ENCODE results near the gene MGAT4A. TPM values are rescaled to one million over a fixed set of nuclear protein-coding genes. Genes with fewer than 3 reads are reported as not detected.
"Not testable (repeated sequence)": the region's sequence is repeated elsewhere in the genome, so short reads cannot be mapped to it uniquely, and the experiment has no call there.

MGAT4A gene
- total and polyA plus RNA-seq, 2 donors, result 24.4 to 42.9 TPM

- H3K27me3 ChIP-seq (ENCODE audit: control insufficient read depth in 2 of 2, insufficient read depth in 1 of 2, low read length in 1 of 2); H3K9me3 ChIP-seq (ENCODE audit: control insufficient read depth in 2 of 2, insufficient read depth in 1 of 2, low read length in 1 of 2): not testable (repeated sequence)
- peak overlapping the region in 1 of 2 donors; percentile 55 for H3K27ac ChIP-seq (ENCODE audit: low read depth in 1 of 2, low read length in 1 of 2)
- WGBS, result 65% methylated on average over 5 of the region's 5 CpGs
- peak in 1 of 9 donors; percentile 67 for DNase-seq (ENCODE audit: low read depth in 6 of 9, low spot score in 9 of 9)
- peaks cover 18 to 22% of the 10 kb centered on the region in 2 donors for H3K4me1 ChIP-seq (ENCODE audit: control insufficient read depth in 2 of 2, insufficient read depth in 2 of 2, low read length in 2 of 2)
- H3K36me3 ChIP-seq (ENCODE audit: control insufficient read depth in 2 of 2, insufficient read depth in 2 of 2, low read length in 1 of 2), result peaks cover 10 to 23% of the 10 kb centered on the region in 2 donors
- H3K4me3 ChIP-seq (ENCODE audit: low read length in 2 of 2), result peak overlapping the region in 1 of 2 donors; percentile 7
These were observed 2.7 kb downstream of the MGAT4A start for GRCh38 chr2:98728088-98728718.

- no peaks in the 10 kb centered on the region for H3K27me3 ChIP-seq (ENCODE audit: control insufficient read depth in 2 of 2, insufficient read depth in 1 of 2, low read length in 1 of 2)
- no peaks in the 10 kb centered on the region for H3K9me3 ChIP-seq (ENCODE audit: control insufficient read depth in 2 of 2, insufficient read depth in 1 of 2, low read length in 1 of 2)
- H3K36me3 ChIP-seq (ENCODE audit: control insufficient read depth in 2 of 2, insufficient read depth in 2 of 2, low read length in 1 of 2), result peaks cover 15 to 28% of the 10 kb centered on the region in 2 donors
- 31% methylated on average over 5 of the region's 5 CpGs for WGBS
- H3K4me1 ChIP-seq (ENCODE audit: control insufficient read depth in 2 of 2, insufficient read depth in 2 of 2, low read length in 2 of 2), result peaks cover 18 to 19% of the 10 kb centered on the region in 2 donors
- H3K4me3 ChIP-seq (ENCODE audit: low read length in 2 of 2), result peak overlapping the region in 1 of 2 donors; percentile 7
- no peak for DNase-seq (ENCODE audit: low read depth in 6 of 9, low spot score in 9 of 9)
- H3K27ac ChIP-seq (ENCODE audit: low read depth in 1 of 2, low read length in 1 of 2), result peak overlapping the region in 1 of 2 donors; percentile 55
These were observed 3.4 kb downstream of the MGAT4A start for GRCh38 chr2:98727369-98728087.

GRCh38 chr2:98726735-98727368 lies 4.1 kb downstream of the MGAT4A start:
- Histone ChIP-seq H3K27me3 (ENCODE audit: control insufficient read depth in 2 of 2, insufficient read depth in 1 of 2, low read length in 1 of 2) (no peaks in the 10 kb centered on the region), H3K4me3 (ENCODE audit: low read length in 2 of 2) (no peak overlapping the region), H3K27ac (ENCODE audit: low read depth in 1 of 2, low read length in 1 of 2) (peak overlapping the region in 1 of 2 donors; percentile 55), H3K4me1 (ENCODE audit: control insufficient read depth in 2 of 2, insufficient read depth in 2 of 2, low read length in 2 of 2) (peaks cover 13 to 15% of the 10 kb centered on the region in 2 donors), H3K9me3 (ENCODE audit: control insufficient read depth in 2 of 2, insufficient read depth in 1 of 2, low read length in 1 of 2) (no peaks in the 10 kb centered on the region), H3K36me3 (ENCODE audit: control insufficient read depth in 2 of 2, insufficient read depth in 2 of 2, low read length in 1 of 2) (peaks cover 15 to 31% of the 10 kb centered on the region in 2 donors)
- DNase-seq (ENCODE audit: low read depth in 6 of 9, low spot score in 9 of 9), result no peak
- 78% methylated on average over 2 of the region's 2 CpGs for WGBS

GRCh38 chr2:98726205-98726604 lies 4.7 kb downstream of the MGAT4A start:
- Histone ChIP-seq H3K36me3 (ENCODE audit: control insufficient read depth in 2 of 2, insufficient read depth in 2 of 2, low read length in 1 of 2) (peaks cover 15 to 34% of the 10 kb centered on the region in 2 donors), H3K4me1 (ENCODE audit: control insufficient read depth in 2 of 2, insufficient read depth in 2 of 2, low read length in 2 of 2) (peaks cover 12 to 15% of the 10 kb centered on the region in 2 donors), H3K9me3 (ENCODE audit: control insufficient read depth in 2 of 2, insufficient read depth in 1 of 2, low read length in 1 of 2) (no peaks in the 10 kb centered on the region), H3K4me3 (ENCODE audit: low read length in 2 of 2) (no peak overlapping the region), H3K27ac (ENCODE audit: low read depth in 1 of 2, low read length in 1 of 2) (no peak overlapping the region), H3K27me3 (ENCODE audit: control insufficient read depth in 2 of 2, insufficient read depth in 1 of 2, low read length in 1 of 2) (no peaks in the 10 kb centered on the region)
- WGBS, result 96% methylated on average over 8 of the region's 8 CpGs
- no peak for DNase-seq (ENCODE audit: low read depth in 6 of 9, low spot score in 9 of 9)

- Histone ChIP-seq H3K9me3 (ENCODE audit: control insufficient read depth in 2 of 2, insufficient read depth in 1 of 2, low read length in 1 of 2) (peaks cover 0 to 2% of the 10 kb centered on the region in 2 donors), H3K36me3 (ENCODE audit: control insufficient read depth in 2 of 2, insufficient read depth in 2 of 2, low read length in 1 of 2) (peaks cover 21 to 46% of the 10 kb centered on the region in 2 donors), H3K4me3 (ENCODE audit: low read length in 2 of 2) (no peak overlapping the region), H3K4me1 (ENCODE audit: control insufficient read depth in 2 of 2, insufficient read depth in 2 of 2, low read length in 2 of 2) (peaks cover 2 to 5% of the 10 kb centered on the region in 2 donors), H3K27me3 (ENCODE audit: control insufficient read depth in 2 of 2, insufficient read depth in 1 of 2, low read length in 1 of 2) (no peaks in the 10 kb centered on the region), H3K27ac (ENCODE audit: low read depth in 1 of 2, low read length in 1 of 2) (no peak overlapping the region)
- no peak for DNase-seq (ENCODE audit: low read depth in 6 of 9, low spot score in 9 of 9)
- WGBS, result 98% methylated on average over 4 of the region's 4 CpGs
These were observed 10.6 kb downstream of the MGAT4A start for GRCh38 chr2:98720286-98720685.

- H3K27me3 ChIP-seq (ENCODE audit: control insufficient read depth in 2 of 2, insufficient read depth in 1 of 2, low read length in 1 of 2), result no peaks in the 10 kb centered on the region
These were observed 13.3 kb downstream of the MGAT4A start for GRCh38 chr2:98717621-98718020.

GRCh38 chr2:98716786-98717185 lies 14.1 kb downstream of the MGAT4A start:
- Histone ChIP-seq H3K36me3 (ENCODE audit: control insufficient read depth in 2 of 2, insufficient read depth in 2 of 2, low read length in 1 of 2) (peaks cover 11 to 24% of the 10 kb centered on the region in 2 donors), H3K9me3 (ENCODE audit: control insufficient read depth in 2 of 2, insufficient read depth in 1 of 2, low read length in 1 of 2) (peaks cover 0 to 2% of the 10 kb centered on the region in 2 donors), H3K27ac (ENCODE audit: low read depth in 1 of 2, low read length in 1 of 2) (no peak overlapping the region), H3K4me3 (ENCODE audit: low read length in 2 of 2) (no peak overlapping the region), H3K4me1 (ENCODE audit: control insufficient read depth in 2 of 2, insufficient read depth in 2 of 2, low read length in 2 of 2) (peaks cover 5 to 10% of the 10 kb centered on the region in 2 donors), H3K27me3 (ENCODE audit: control insufficient read depth in 2 of 2, insufficient read depth in 1 of 2, low read length in 1 of 2) (no peaks in the 10 kb centered on the region)
- WGBS, result 93% methylated on average over 5 of the region's 5 CpGs
- DNase-seq (ENCODE audit: low read depth in 6 of 9, low spot score in 9 of 9), result no peak

More at GRCh38 chr2:98717621-98718020, 13.3 kb downstream of the MGAT4A start:
- Histone ChIP-seq H3K4me3 (ENCODE audit: low read length in 2 of 2) (no peak overlapping the region), H3K4me1 (ENCODE audit: control insufficient read depth in 2 of 2, insufficient read depth in 2 of 2, low read length in 2 of 2) (peaks cover 2 to 9% of the 10 kb centered on the region in 2 donors), H3K9me3 (ENCODE audit: control insufficient read depth in 2 of 2, insufficient read depth in 1 of 2, low read length in 1 of 2) (peaks cover 0 to 2% of the 10 kb centered on the region in 2 donors), H3K36me3 (ENCODE audit: control insufficient read depth in 2 of 2, insufficient read depth in 2 of 2, low read length in 1 of 2) (peaks cover 11 to 28% of the 10 kb centered on the region in 2 donors), H3K27ac (ENCODE audit: low read depth in 1 of 2, low read length in 1 of 2) (no peak overlapping the region)
- 98% methylated on average over 6 of the region's 6 CpGs for WGBS
- no peak for DNase-seq (ENCODE audit: low read depth in 6 of 9, low spot score in 9 of 9)

GRCh38 chr2:98715812-98716451 lies 15.0 kb downstream of the MGAT4A start:
- Histone ChIP-seq H3K4me3 (ENCODE audit: low read length in 2 of 2) (no peak overlapping the region), H3K4me1 (ENCODE audit: control insufficient read depth in 2 of 2, insufficient read depth in 2 of 2, low read length in 2 of 2) (peaks cover 11 to 18% of the 10 kb centered on the region in 2 donors), H3K27me3 (ENCODE audit: control insufficient read depth in 2 of 2, insufficient read depth in 1 of 2, low read length in 1 of 2) (no peaks in the 10 kb centered on the region), H3K9me3 (ENCODE audit: control insufficient read depth in 2 of 2, insufficient read depth in 1 of 2, low read length in 1 of 2) (peaks cover 0 to 2% of the 10 kb centered on the region in 2 donors), H3K27ac (ENCODE audit: low read depth in 1 of 2, low read length in 1 of 2) (no peak overlapping the region), H3K36me3 (ENCODE audit: control insufficient read depth in 2 of 2, insufficient read depth in 2 of 2, low read length in 1 of 2) (peaks cover 11 to 21% of the 10 kb centered on the region in 2 donors)
- no peak for DNase-seq (ENCODE audit: low read depth in 6 of 9, low spot score in 9 of 9)
- WGBS, result 86% methylated on average over 9 of the region's 9 CpGs

Data from thymus (tissue), 11 donors.